Activated naive CD8-positive, alpha-beta T cell treated with anti-CD3 and anti-CD28 coated beads for 36 hours (primary cell): Measurements from ENCODE around the gene GABRA5. TPM values are rescaled to one million over a fixed set of nuclear protein-coding genes. Genes with fewer than 3 reads are reported as not detected.

Experiments
- DNase-seq: peaks from one replicate; pipeline ENCODE4 v3.0.0; 2021
- H3K27ac Mint-ChIP-seq: one replicate; pipeline ENCODE4 v1.8.0; 2022; ENCODE audit warnings: mild to moderate bottlenecking, moderate library complexity, mixed read lengths
- H3K27me3 Mint-ChIP-seq: one replicate; pipeline ENCODE4 v1.8.0; 2022; ENCODE audit warnings: mild to moderate bottlenecking, mixed read lengths
- H3K36me3 Mint-ChIP-seq: one replicate; pipeline ENCODE4 v1.8.0; 2021; ENCODE audit warnings: mild to moderate bottlenecking, mixed read lengths
- H3K4me1 Mint-ChIP-seq: one replicate; pipeline ENCODE4 v1.8.0; 2021; ENCODE audit warnings: mixed read lengths
- H3K4me3 Mint-ChIP-seq: one replicate; pipeline ENCODE4 v1.8.0; 2022; ENCODE audit warnings: mild to moderate bottlenecking, moderate library complexity, mixed read lengths
- H3K9me3 Mint-ChIP-seq: one replicate; pipeline ENCODE4 v1.8.0; 2022; ENCODE audit warnings: mixed read lengths
- total RNA-seq, 2 experiments: library from RNA; stranded (reverse); gene quantifications; one replicate each; pipeline ENCODE4 v1.2.3, GENCODE V29; 2021

Gene GABRA5
- total RNA-seq, 2 experiments from 2014 or later: not detected

- Mint-ChIP-seq H3K27me3 (peaks cover 28% of the 10 kb centered on the region), H3K27ac (no peak overlapping the region), H3K4me1 (no peaks in the 10 kb centered on the region), H3K36me3 (no peaks in the 10 kb centered on the region), H3K9me3 (no peaks in the 10 kb centered on the region), H3K4me3 (no peak overlapping the region)
- no peak for DNase-seq
Observed at GRCh38 chr15:26974120-26974780, 107.4 kb downstream of the GABRA5 start.

GRCh38 chr15:26981492-26981891 lies 114.6 kb downstream of the GABRA5 start:
- H3K4me3 Mint-ChIP-seq: no peak overlapping the region
- peaks cover 3% of the 10 kb centered on the region for H3K9me3 Mint-ChIP-seq
- peaks cover 4% of the 10 kb centered on the region for H3K27me3 Mint-ChIP-seq
- DNase-seq: no peak
- no peaks in the 10 kb centered on the region for H3K4me1 Mint-ChIP-seq
- H3K27ac Mint-ChIP-seq: no peak overlapping the region
- no peaks in the 10 kb centered on the region for H3K36me3 Mint-ChIP-seq

DNA sequence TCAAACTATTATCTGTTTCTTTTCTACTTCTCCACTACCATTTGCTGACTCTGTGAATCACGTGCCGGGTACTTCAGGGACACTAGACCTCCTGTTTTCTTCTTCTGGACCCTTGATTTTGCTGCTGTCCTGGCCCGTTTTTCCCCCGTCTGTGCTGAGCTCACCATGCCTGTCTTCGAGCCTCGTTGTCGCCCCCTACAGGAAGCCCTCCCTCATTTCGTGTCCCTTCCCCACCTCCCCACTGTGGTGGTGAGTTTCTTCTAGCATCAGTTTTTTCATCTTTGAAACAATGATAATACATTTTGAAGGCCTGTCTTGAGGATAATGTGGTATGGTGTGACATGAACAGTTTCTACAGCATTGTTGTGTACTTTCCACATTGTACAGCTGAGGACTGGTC lies 117.0 kb downstream of the GABRA5 start:
- Mint-ChIP-seq H3K27me3 (peaks cover 4% of the 10 kb centered on the region), H3K9me3 (peaks cover 3% of the 10 kb centered on the region), H3K4me3 (no peak overlapping the region), H3K4me1 (no peaks in the 10 kb centered on the region), H3K36me3 (no peaks in the 10 kb centered on the region), H3K27ac (no peak overlapping the region)
- DNase-seq: no peak

GRCh38 chr15:26985050-26985449 lies 118.2 kb downstream of the GABRA5 start:
- Mint-ChIP-seq H3K27me3 (peaks cover 4% of the 10 kb centered on the region), H3K4me3 (no peak overlapping the region), H3K4me1 (no peaks in the 10 kb centered on the region), H3K27ac (no peak overlapping the region), H3K36me3 (no peaks in the 10 kb centered on the region), H3K9me3 (peaks cover 3% of the 10 kb centered on the region)
- no peak for DNase-seq

GRCh38 chr15:26996250-26996649 lies 129.4 kb downstream of the GABRA5 start:
- no peak for DNase-seq
- no peaks in the 10 kb centered on the region for H3K27me3 Mint-ChIP-seq
- peaks cover 20% of the 10 kb centered on the region for H3K9me3 Mint-ChIP-seq

More at GRCh38 chr15:26996250-26996649, 129.4 kb downstream of the GABRA5 start:
- Mint-ChIP-seq H3K27ac (no peak overlapping the region), H3K36me3 (no peaks in the 10 kb centered on the region), H3K4me3 (no peak overlapping the region), H3K4me1 (no peaks in the 10 kb centered on the region)

Other genes with a start within 250 kb of the GABRA5 start
- gene GABRB3, start 94.0 kb upstream of the GABRA5 start, total RNA-seq: under 1 TPM; 0.14 to 0.16 TPM
- gene GABRG3, start 104.1 kb downstream of the GABRA5 start, total RNA-seq: not detected